Lower leg skin (tissue), 4 donors: ENCODE results near the gene GIN1. TPM values are rescaled to one million over a fixed set of nuclear protein-coding genes. Genes with fewer than 3 reads are reported as not detected.

Experiments
- DNase-seq, 2 donors: peaks; one replicate each; pipeline ENCODE4 v3.0.0-alpha.2; 2019; ENCODE audit warnings: low spot score in 2 of 2
- H3K4me3 ChIP-seq: fragments of 200-600 bp; sonication (generic); 2 replicates; pipeline ENCODE4 v1.5.1; 2017; ENCODE audit warnings: mild to moderate bottlenecking, low read depth; ENCODE audit not compliant: poor library complexity, severe bottlenecking
- CTCF ChIP-seq, 3 donors: fragments of 450-650 bp; IDR thresholded peaks; one replicate each; pipeline ENCODE4 v1.5.1; 2016; ENCODE audit warnings: antibody characterized with exemption in 3 of 3, mild to moderate bottlenecking in 3 of 3, moderate library complexity in 2 of 3
- POLR2A ChIP-seq, 2 donors: fragments of 450-650 bp; IDR thresholded peaks; one replicate each; pipeline ENCODE4 v1.6.1; 2016 to 2017; ENCODE audit warnings: antibody characterized with exemption in 2 of 2, mild to moderate bottlenecking in 1 of 2, moderate library complexity in 1 of 2
- WGBS, 2 donors: methylation state at CpG; one replicate each; pipeline ENCODE4 v1.1.5; 2018; 5-methylcytosine and 5-hydroxymethylcytosine counted together
- intact Hi-C: fragments of 100-400 bp; cut with DNase I; formaldehyde crosslinking; loops from one replicate; pipeline ENCODE4 v1.15.0; 2023; ENCODE audit warnings: low total_unique reads
- total RNA-seq, 4 donors: library from RNA; depleted of rRNA; stranded (reverse); fragments of >200 nt; gene quantifications; one replicate each; pipeline ENCODE4 v1.1.0, GENCODE V29; 2016

GIN1 gene
- total RNA-seq, 4 donors from 2014 or later: 1.3 to 5.0 (median 4.1) TPM

GRCh38 chr5:103139264-103139865, 19.4 kb upstream of the GIN1 start:
- 0 to 3% methylated on average over 2 of the region's 2 CpGs for WGBS, 2 donors
- DNase-seq: peak; percentile 66 to 88
- H3K4me3 ChIP-seq: no peak overlapping the region
- TF ChIP-seq CTCF (IDR thresholded peaks at IDR 0.05) (peak in 1 of 3 donors; percentile 73), POLR2A (IDR thresholded peaks at IDR 0.05) (no peak)
- intact Hi-C loops: no loop called here

GRCh38 chr5:103138202-103138690, 18.3 kb upstream of the GIN1 start:
- WGBS, 2 donors: 90 to 94% methylated on average over 3 of the region's 3 CpGs
- intact Hi-C loops: no loop called here

GRCh38 chr5:103135461-103135860, 15.5 kb upstream of the GIN1 start:
- H3K4me3 ChIP-seq: no peak overlapping the region
- WGBS, 2 donors: 95 to 100% methylated on average over 1 of the region's 1 CpG
- intact Hi-C loops: no loop called here
- TF ChIP-seq POLR2A (IDR thresholded peaks at IDR 0.05) (no peak), CTCF (IDR thresholded peaks at IDR 0.05) (no peak)
- no peak for DNase-seq

More at GRCh38 chr5:103138202-103138690, 18.3 kb upstream of the GIN1 start:
- no peak for DNase-seq
- TF ChIP-seq POLR2A (IDR thresholded peaks at IDR 0.05) (no peak), CTCF (IDR thresholded peaks at IDR 0.05) (no peak)
- no peak overlapping the region for H3K4me3 ChIP-seq

GRCh38 chr5:103133231-103133630, 13.3 kb upstream of the GIN1 start:
- H3K4me3 ChIP-seq: no peak overlapping the region
- DNase-seq: no peak
- intact Hi-C loops: no loop called here
- WGBS, 2 donors: 84 to 92% methylated on average over 2 of the region's 2 CpGs
- TF ChIP-seq POLR2A (IDR thresholded peaks at IDR 0.05) (no peak), CTCF (IDR thresholded peaks at IDR 0.05) (no peak)

- no peak for DNase-seq
- 91% methylated on average over 1 of the region's 1 CpG for WGBS, 2 donors
- H3K4me3 ChIP-seq: no peak overlapping the region
- intact Hi-C loops: no loop called here
- TF ChIP-seq POLR2A (IDR thresholded peaks at IDR 0.05) (no peak), CTCF (IDR thresholded peaks at IDR 0.05) (no peak)
Observed at GRCh38 chr5:103132684-103133083, 12.7 kb upstream of the GIN1 start.

- DNase-seq: no peak
- intact Hi-C loops: no loop called here
Observed at GRCh38 chr5:103128202-103128601, 8.3 kb upstream of the GIN1 start.

More at GRCh38 chr5:103128202-103128601, 8.3 kb upstream of the GIN1 start:
- H3K4me3 ChIP-seq: no peak overlapping the region
- TF ChIP-seq POLR2A (IDR thresholded peaks at IDR 0.05) (no peak), CTCF (IDR thresholded peaks at IDR 0.05) (no peak)
